PC-3 (cell line): ENCODE results near the gene ATXN7L1.

Source experiments
- CTCF ChIP-seq: fragments of 300-600 bp; sonication (generic); conservative IDR thresholded peaks from 2 replicates; pipeline ENCODE4 v1.5.1; 2017; ENCODE audit warnings: antibody characterized with exemption, low read depth, mild to moderate bottlenecking, low read length
- EZH2 ChIP-seq: fragments of 300-600 bp; sonication (generic); IDR thresholded peaks from one replicate; pipeline ENCODE4 v1.6.1; 2017; ENCODE audit warnings: antibody characterized with exemption, mild to moderate bottlenecking, low read length; ENCODE audit not compliant: unreplicated experiment
- EZH2phosphoT487 ChIP-seq: fragments of 300-600 bp; sonication (generic); IDR thresholded peaks from 2 replicates; pipeline ENCODE4 v1.6.1; 2018; ENCODE audit warnings: mild to moderate bottlenecking, antibody characterized with exemption, low read length, borderline replicate concordance

GRCh38 chr7:105738133-105738532 is 138.3 kb downstream of the ATXN7L1 start:
- TF ChIP-seq CTCF (peak; percentile 44), EZH2 (no peak), EZH2phosphoT487 (no peak)
